Activated naive CD8-positive, alpha-beta T cell treated with anti-CD3 and anti-CD28 coated beads for 36 hours (primary cell): Measurements from ENCODE around the gene ZNF668. TPM values are rescaled to one million over a fixed set of nuclear protein-coding genes. Genes with fewer than 3 reads are reported as not detected.
"Not testable (repeated sequence)": the region's sequence is repeated elsewhere in the genome, so short reads cannot be mapped to it uniquely, and the experiment has no call there.

Experiments
- DNase-seq: peaks from one replicate; pipeline ENCODE4 v3.0.0; 2021
- H3K27ac Mint-ChIP-seq: one replicate; pipeline ENCODE4 v1.8.0; 2022; ENCODE audit warnings: mild to moderate bottlenecking, moderate library complexity, mixed read lengths
- H3K27me3 Mint-ChIP-seq: one replicate; pipeline ENCODE4 v1.8.0; 2022; ENCODE audit warnings: mild to moderate bottlenecking, mixed read lengths
- H3K36me3 Mint-ChIP-seq: one replicate; pipeline ENCODE4 v1.8.0; 2021; ENCODE audit warnings: mild to moderate bottlenecking, mixed read lengths
- H3K4me1 Mint-ChIP-seq: one replicate; pipeline ENCODE4 v1.8.0; 2021; ENCODE audit warnings: mixed read lengths
- H3K4me3 Mint-ChIP-seq: one replicate; pipeline ENCODE4 v1.8.0; 2022; ENCODE audit warnings: mild to moderate bottlenecking, moderate library complexity, mixed read lengths
- H3K9me3 Mint-ChIP-seq: one replicate; pipeline ENCODE4 v1.8.0; 2022; ENCODE audit warnings: mixed read lengths
- total RNA-seq, 2 experiments: library from RNA; stranded (reverse); gene quantifications; one replicate each; pipeline ENCODE4 v1.2.3, GENCODE V29; 2021

ZNF668 gene
- total RNA-seq, 2 experiments from 2014 or later: 17.3 to 18.5 TPM

- H3K36me3 Mint-ChIP-seq: peaks cover 2% of the 10 kb centered on the region
- H3K9me3 Mint-ChIP-seq: no peaks in the 10 kb centered on the region
- peaks cover 12% of the 10 kb centered on the region for H3K4me1 Mint-ChIP-seq
- no peak for DNase-seq
- no peak overlapping the region for H3K4me3 Mint-ChIP-seq
- H3K27me3 Mint-ChIP-seq: no peaks in the 10 kb centered on the region
- H3K27ac Mint-ChIP-seq: no peak overlapping the region
These were observed 44.8 kb downstream of the ZNF668 start for GRCh38 chr16:31029272-31029671.

- Mint-ChIP-seq H3K36me3 (no peaks in the 10 kb centered on the region), H3K9me3 (no peaks in the 10 kb centered on the region), H3K27me3 (no peaks in the 10 kb centered on the region), H3K4me3 (no peak overlapping the region), H3K4me1 (peaks cover 4% of the 10 kb centered on the region), H3K27ac (no peak overlapping the region)
- DNase-seq: no peak
These were observed 48.7 kb downstream of the ZNF668 start for GRCh38 chr16:31025339-31025738.

DNA sequence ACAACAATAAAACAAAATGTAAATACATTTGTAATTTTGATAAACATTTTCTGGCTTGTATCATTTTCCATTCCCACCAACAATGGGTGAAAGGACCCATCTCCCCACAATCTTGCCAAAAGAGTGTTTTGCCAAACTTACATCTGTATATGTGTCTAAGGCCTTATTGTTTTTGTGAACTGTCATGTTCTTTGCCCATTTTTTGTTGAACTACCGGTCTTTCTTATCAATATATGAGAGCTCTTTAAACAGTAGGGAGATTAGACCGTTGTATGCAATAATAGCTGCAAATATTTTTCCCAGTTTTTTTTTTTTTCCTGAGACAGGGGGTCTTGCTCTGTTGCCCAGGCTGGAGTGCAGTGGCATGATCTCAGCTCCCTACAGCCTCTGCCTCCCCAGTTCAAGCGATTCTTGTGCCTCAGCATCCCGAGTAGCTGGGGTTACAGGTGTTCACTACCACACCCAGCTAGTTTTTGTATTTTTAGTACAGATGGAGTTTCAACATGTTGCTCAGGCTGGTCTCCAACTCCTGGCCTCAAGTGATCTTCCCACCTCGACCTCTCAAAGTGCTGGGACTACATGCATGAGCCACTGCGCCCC is 50.3 kb downstream of the ZNF668 start:
- Mint-ChIP-seq H3K36me3 (no peaks in the 10 kb centered on the region), H3K4me1 (peaks cover 4% of the 10 kb centered on the region), H3K27ac (no peak overlapping the region), H3K9me3 (no peaks in the 10 kb centered on the region), H3K4me3 (no peak overlapping the region), H3K27me3 (no peaks in the 10 kb centered on the region)
- DNase-seq: no peak

DNA sequence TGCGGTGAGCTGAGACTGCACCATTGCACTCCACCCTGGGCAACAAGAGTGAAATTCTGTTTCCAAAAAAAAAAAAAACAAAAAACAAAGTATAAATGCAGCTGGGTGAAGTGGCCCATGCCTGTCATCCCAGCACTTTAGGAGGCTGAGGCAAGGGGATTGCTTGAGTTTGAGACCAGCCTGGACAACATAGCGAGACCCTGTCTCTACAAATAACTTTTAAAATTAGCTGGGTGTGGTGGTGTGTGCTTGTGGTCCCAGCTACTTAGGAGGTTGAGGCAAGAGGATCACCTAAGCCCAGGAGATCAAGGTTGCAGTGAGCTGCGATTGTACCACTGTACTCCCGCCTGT is 50.8 kb downstream of the ZNF668 start:
- Mint-ChIP-seq H3K9me3 (no peaks in the 10 kb centered on the region), H3K36me3 (no peaks in the 10 kb centered on the region), H3K4me1 (peaks cover 4% of the 10 kb centered on the region), H3K4me3 (no peak overlapping the region), H3K27ac (peak overlapping the region; percentile 62), H3K27me3 (no peaks in the 10 kb centered on the region)
- no peak for DNase-seq

DNA sequence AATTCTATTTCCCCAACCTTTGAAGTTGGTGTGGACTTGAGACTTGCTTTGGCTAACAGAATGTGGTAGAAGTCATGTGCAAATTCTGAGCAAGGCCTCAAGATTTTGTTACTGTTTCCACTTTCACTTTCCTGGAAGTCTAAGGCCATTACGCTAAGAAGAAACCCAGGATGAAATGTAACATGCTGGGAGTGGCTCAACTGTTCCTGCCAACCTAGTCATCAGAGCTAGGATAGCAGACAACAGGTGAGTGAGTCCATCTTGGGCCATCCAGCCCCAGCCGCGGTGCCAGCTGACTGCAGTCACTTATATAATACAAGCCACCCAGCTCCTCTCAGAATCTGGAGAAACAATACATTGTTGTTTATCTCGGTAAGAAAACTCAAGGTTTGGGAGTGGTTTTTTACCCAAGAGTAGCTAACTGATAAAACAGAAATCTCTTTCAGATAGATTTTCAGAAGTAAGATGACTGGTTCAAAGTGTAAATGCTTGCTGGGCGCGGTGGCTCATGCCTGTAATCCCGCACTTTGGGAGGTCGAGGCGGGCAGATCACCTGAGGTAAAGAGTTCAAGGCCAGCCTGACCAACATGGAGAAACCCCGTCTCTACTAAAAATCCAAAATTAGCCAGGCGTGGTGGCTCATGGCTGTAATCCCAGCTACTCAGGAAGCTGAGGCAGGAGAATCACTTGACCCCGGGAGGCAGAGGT is 51.3 kb downstream of the ZNF668 start:
- no peaks in the 10 kb centered on the region for H3K36me3 Mint-ChIP-seq
- no peak overlapping the region for H3K4me3 Mint-ChIP-seq
- DNase-seq: no peak
- H3K4me1 Mint-ChIP-seq: peaks cover 4% of the 10 kb centered on the region
- H3K9me3 Mint-ChIP-seq: no peaks in the 10 kb centered on the region
- peak overlapping the region; percentile 62 for H3K27ac Mint-ChIP-seq
- H3K27me3 Mint-ChIP-seq: no peaks in the 10 kb centered on the region

- Mint-ChIP-seq H3K4me1 (peaks cover 4% of the 10 kb centered on the region), H3K4me3 (no peak overlapping the region), H3K36me3 (no peaks in the 10 kb centered on the region), H3K27me3 (peaks cover 5% of the 10 kb centered on the region), H3K27ac (no peak overlapping the region), H3K9me3 (no peaks in the 10 kb centered on the region)
- DNase-seq: no peak
These were observed 53.5 kb downstream of the ZNF668 start for GRCh38 chr16:31020536-31020935.

DNA sequence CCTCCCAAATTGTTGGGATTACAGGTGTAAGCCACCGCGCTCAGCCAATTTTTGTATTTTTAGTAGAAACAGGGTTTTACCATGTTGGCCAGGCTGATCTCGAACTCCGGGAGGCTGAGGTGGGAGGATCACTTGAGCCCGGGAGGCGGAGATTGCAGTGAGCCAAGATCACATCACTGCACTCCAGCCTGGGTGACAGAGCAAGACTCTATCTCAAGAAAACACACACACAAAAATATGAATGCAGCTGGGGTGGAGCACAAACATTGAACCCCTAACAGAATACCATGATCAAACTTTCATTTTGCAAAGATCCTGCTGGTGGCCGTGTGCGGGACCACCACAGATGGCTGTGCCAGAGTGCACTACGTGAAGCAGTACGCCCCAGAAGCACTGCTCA is 56.3 kb downstream of the ZNF668 start:
- not testable (repeated sequence) for H3K36me3 Mint-ChIP-seq, DNase-seq, H3K27ac Mint-ChIP-seq, H3K9me3 Mint-ChIP-seq, H3K4me1 Mint-ChIP-seq, H3K4me3 Mint-ChIP-seq
- peaks cover 17% of the 10 kb centered on the region for H3K27me3 Mint-ChIP-seq

DNA sequence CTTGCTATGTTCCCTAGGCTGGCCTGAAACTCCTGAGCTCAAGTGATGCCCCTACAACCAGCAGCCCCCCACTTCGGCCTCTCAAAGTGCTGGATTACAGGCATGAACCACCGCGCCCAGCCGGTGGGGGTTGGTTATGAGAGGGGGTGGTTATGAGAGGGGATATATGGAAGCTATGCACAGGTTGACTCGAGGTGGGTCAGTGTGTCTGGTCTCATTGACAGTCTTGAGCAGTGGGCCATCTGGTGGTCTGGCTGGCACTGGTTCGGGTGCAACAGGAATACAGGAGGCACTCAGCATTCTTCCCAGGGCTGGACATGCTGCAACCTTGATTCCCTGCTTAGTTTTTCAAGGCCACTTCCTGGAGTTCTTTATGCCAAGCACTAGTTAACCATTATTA is 58.0 kb downstream of the ZNF668 start:
- Mint-ChIP-seq H3K4me3 (no peak overlapping the region), H3K4me1 (no peaks in the 10 kb centered on the region), H3K9me3 (no peaks in the 10 kb centered on the region), H3K27me3 (peaks cover 30% of the 10 kb centered on the region), H3K27ac (no peak overlapping the region), H3K36me3 (no peaks in the 10 kb centered on the region)
- DNase-seq: no peak

DNA sequence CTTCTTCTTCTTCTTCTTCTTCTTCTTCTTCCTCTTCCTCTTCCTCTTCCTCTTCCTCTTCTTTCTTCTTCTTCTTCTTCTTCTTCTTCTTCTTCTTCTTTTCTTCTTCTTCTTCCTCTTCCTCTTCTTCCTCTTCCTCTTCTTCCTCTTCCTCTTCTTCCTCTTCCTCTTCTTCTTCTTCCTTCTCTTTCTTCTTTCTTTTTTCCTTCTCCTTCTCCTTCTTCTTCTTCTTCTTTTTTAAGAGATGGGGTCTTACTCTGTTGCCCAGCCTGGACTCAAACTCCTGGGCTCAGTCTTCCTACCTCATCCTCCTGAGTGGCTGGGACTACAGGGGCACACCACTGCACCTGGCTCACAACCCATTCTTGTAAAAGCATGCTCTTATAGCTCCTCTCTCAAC is 60.7 kb downstream of the ZNF668 start:
- not testable (repeated sequence) for H3K4me1 Mint-ChIP-seq, H3K4me3 Mint-ChIP-seq, H3K27ac Mint-ChIP-seq, H3K36me3 Mint-ChIP-seq, DNase-seq, H3K9me3 Mint-ChIP-seq
- peaks cover 30% of the 10 kb centered on the region for H3K27me3 Mint-ChIP-seq

- peak overlapping the region; percentile 72 for H3K4me3 Mint-ChIP-seq
- H3K36me3 Mint-ChIP-seq, H3K27ac Mint-ChIP-seq, H3K4me1 Mint-ChIP-seq, H3K9me3 Mint-ChIP-seq, DNase-seq: not testable (repeated sequence)
- peaks cover 30% of the 10 kb centered on the region for H3K27me3 Mint-ChIP-seq
These were observed 62.2 kb downstream of the ZNF668 start for GRCh38 chr16:31011815-31012214.

Other genes with a start within 250 kb of the ZNF668 start
- 10 to 100 TPM; 20.8 to 22.0 TPM for gene BCL7C, start 180.2 kb downstream of the ZNF668 start, total RNA-seq
- under 1 TPM; 0.16 to 0.38 TPM for gene CTF1, start 177.6 kb downstream of the ZNF668 start, total RNA-seq
- gene FBXL19, start 150.7 kb downstream of the ZNF668 start, total RNA-seq: 10 to 100 TPM; 24.9 to 27.0 TPM
- gene ORAI3, start 125.2 kb downstream of the ZNF668 start, total RNA-seq: 1 to 10 TPM; 5.4 to 5.7 TPM
- gene SETD1A, start 116.5 kb downstream of the ZNF668 start, total RNA-seq: 10 to 100 TPM; 28.5 to 31.7 TPM
- gene HSD3B7, start 89.0 kb downstream of the ZNF668 start, total RNA-seq: 1 to 10 TPM; 1.5 TPM
- 1 to 10 TPM; 1.3 to 1.6 TPM for gene STX1B, start 63.6 kb downstream of the ZNF668 start, total RNA-seq
- 10 to 100 TPM; 32.4 to 33.0 TPM for gene STX4, start 40.7 kb downstream of the ZNF668 start, total RNA-seq
- 10 to 100 TPM; 20.0 to 21.8 TPM for gene ZNF646, start 182 bp upstream of the ZNF668 start, total RNA-seq
- 1 to 10 TPM; 3.0 to 3.1 TPM for gene PRSS53, start 14.7 kb upstream of the ZNF668 start, total RNA-seq
- 10 to 100 TPM; 57.9 to 61.3 TPM for gene VKORC1, start 20.6 kb upstream of the ZNF668 start, total RNA-seq
- 10 to 100 TPM; 45.5 to 49.3 TPM for gene BCKDK, start 34.1 kb upstream of the ZNF668 start, total RNA-seq
- gene KAT8, start 43.4 kb upstream of the ZNF668 start, total RNA-seq: 10 to 100 TPM; 48.9 to 49.9 TPM
- gene PRSS8, start 61.5 kb upstream of the ZNF668 start, total RNA-seq: not detected
- gene PRSS36, start 75.8 kb upstream of the ZNF668 start, total RNA-seq: under 1 TPM in 1 of 2 experiments, not detected in 1; 0.74 TPM
- 100 to 1,000 TPM; 817 to 858 TPM for gene FUS, start 105.9 kb upstream of the ZNF668 start, total RNA-seq
- gene PYCARD, start 128.5 kb upstream of the ZNF668 start, total RNA-seq: 1 to 10 TPM; 5.0 to 5.2 TPM
- gene TRIM72, start 139.9 kb upstream of the ZNF668 start, total RNA-seq: not detected
- not detected for gene PYDC1, start 142.9 kb upstream of the ZNF668 start, total RNA-seq
- under 1 TPM; 0.38 to 0.68 TPM for gene ITGAM, start 185.7 kb upstream of the ZNF668 start, total RNA-seq